ENCODE measurements around the gene FOXP1. TPM values are rescaled to one million over a fixed set of nuclear protein-coding genes. Genes with fewer than 3 reads are reported as not detected.

The FOXP1 gene
- total and polyA plus RNA-seq, 2 donors = 26.1 to 42.3 TPM

DNA sequence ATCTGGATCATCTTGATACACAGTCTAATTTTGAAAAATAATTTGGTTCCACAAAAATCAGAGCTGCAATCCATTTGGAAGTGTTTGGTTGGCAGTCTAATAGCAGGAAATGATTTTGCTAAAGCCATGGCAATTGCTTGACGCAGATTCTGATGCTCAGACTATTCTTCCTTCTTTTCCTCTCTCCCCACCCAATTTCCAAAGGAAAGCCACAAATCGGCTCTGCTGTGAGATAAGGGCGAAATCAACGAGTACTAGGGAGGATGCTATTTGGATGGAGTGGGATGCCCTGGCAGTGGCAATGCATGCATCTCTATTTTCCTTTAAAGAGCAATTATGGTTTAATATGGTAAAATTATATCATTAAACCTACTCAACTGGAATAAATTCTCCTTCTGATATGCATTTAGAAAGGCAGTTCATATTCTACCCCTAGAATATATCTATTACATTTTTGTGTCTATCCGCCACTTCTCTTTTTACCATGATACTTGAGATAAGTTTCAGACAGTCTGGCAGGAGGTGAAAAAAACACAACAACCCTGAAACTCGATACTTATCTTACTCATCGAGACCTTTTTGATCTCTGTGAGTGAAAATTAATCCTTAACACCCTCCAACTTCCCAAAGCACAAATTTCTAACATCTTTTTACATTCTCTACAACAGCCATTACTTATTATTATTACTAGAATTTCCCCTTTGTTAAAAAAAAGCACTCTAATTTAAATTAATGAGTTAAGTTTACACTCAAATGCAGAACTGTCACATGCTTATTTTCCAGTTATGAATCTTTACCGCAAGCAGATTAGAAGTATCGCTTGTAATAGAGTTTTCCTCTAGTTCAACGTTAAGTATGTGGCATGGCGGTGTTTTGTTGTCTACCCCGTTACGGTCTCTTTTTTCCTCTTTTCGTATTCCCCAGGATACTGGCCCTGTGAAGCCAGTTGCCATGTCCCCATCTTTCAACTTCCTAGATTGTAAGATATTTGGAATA is 433.3 kb downstream of the FOXP1 start:
- WGBS = 87% methylated on average over 14 of the region's 14 CpGs
- peaks cover 0 to 3% of the 10 kb centered on the region in 2 donors for H3K36me3 ChIP-seq (ENCODE audit: control insufficient read depth in 2 of 2, insufficient read depth in 2 of 2, low read length in 1 of 2)
- no peak for DNase-seq (ENCODE audit: low read depth in 6 of 9, low spot score in 9 of 9)
- peaks cover 0 to 15% of the 10 kb centered on the region in 2 donors for H3K4me1 ChIP-seq (ENCODE audit: control insufficient read depth in 2 of 2, insufficient read depth in 2 of 2, low read length in 2 of 2)
- H3K27ac ChIP-seq (ENCODE audit: low read depth in 1 of 2, low read length in 1 of 2) = no peak overlapping the region
- H3K27me3 ChIP-seq (ENCODE audit: control insufficient read depth in 2 of 2, insufficient read depth in 1 of 2, low read length in 1 of 2) = no peaks in the 10 kb centered on the region
- H3K4me3 ChIP-seq (ENCODE audit: low read length in 2 of 2) = no peak overlapping the region
- no peaks in the 10 kb centered on the region for H3K9me3 ChIP-seq (ENCODE audit: control insufficient read depth in 2 of 2, insufficient read depth in 1 of 2, low read length in 1 of 2)

DNA sequence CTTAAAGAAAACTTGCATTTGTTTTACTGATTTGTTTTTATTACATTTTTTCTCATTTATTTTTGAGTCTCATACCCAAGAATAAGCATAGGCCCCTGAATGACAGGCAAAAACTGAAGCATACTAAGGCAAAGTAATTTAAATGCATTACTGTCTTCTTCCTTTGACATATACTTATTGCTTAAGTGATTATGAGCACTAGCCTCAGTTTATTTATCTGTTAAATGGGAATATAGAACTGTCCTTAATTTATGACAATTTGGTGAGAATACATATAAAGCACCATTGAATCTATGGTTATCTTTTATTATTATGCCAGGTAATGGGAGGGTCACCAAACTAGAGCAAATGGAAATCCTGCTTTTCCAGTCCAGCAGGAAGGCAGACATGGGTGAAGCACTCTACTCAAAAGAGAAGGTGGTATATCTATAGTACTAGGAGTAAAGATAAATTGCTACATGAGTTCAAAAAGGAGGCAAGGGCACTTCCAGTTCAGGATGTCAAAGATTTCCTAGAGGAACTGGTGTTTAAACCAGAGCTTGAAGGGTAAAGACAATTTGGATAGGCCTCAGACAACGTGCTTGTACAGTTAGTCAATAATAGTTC is 435.0 kb downstream of the FOXP1 start:
- Histone ChIP-seq H3K4me1 (ENCODE audit: control insufficient read depth in 2 of 2, insufficient read depth in 2 of 2, low read length in 2 of 2) (peaks cover 0 to 15% of the 10 kb centered on the region in 2 donors), H3K27ac (ENCODE audit: low read depth in 1 of 2, low read length in 1 of 2) (no peak overlapping the region), H3K36me3 (ENCODE audit: control insufficient read depth in 2 of 2, insufficient read depth in 2 of 2, low read length in 1 of 2) (peaks cover 0 to 3% of the 10 kb centered on the region in 2 donors), H3K9me3 (ENCODE audit: control insufficient read depth in 2 of 2, insufficient read depth in 1 of 2, low read length in 1 of 2) (no peaks in the 10 kb centered on the region), H3K27me3 (ENCODE audit: control insufficient read depth in 2 of 2, insufficient read depth in 1 of 2, low read length in 1 of 2) (no peaks in the 10 kb centered on the region), H3K4me3 (ENCODE audit: low read length in 2 of 2) (no peak overlapping the region)
- whole genome bisulfite sequencing = 99% methylated on average over 1 of the region's 1 CpG
- no peak for DNase-seq (ENCODE audit: low read depth in 6 of 9, low spot score in 9 of 9)

DNA sequence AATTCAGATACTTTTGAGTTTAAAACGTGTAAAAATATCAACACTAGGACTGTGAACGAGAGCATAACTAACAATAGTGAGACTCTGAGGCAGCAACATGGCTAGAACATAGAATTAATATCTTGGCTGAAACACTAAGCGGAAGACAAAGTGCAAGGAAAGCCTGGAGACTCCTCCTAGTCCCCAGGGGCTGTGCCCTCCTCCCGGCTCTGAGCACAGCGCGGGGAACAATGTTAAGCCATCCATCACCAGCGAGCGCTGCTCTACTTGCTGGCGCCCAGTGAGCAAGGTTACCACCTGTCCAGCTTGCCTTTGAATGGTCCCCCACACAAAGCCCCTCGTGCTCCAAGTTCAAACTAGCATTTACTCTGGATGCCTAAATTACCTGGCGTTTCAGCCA is 436.9 kb downstream of the FOXP1 start:
- no peaks in the 10 kb centered on the region for H3K27me3 ChIP-seq (ENCODE audit: control insufficient read depth in 2 of 2, insufficient read depth in 1 of 2, low read length in 1 of 2)
- no peak for DNase-seq (ENCODE audit: low read depth in 6 of 9, low spot score in 9 of 9)
- whole genome bisulfite sequencing = 97% methylated on average over 11 of the region's 11 CpGs
- no peaks in the 10 kb centered on the region for H3K9me3 ChIP-seq (ENCODE audit: control insufficient read depth in 2 of 2, insufficient read depth in 1 of 2, low read length in 1 of 2)
- no peaks in the 10 kb centered on the region for H3K36me3 ChIP-seq (ENCODE audit: control insufficient read depth in 2 of 2, insufficient read depth in 2 of 2, low read length in 1 of 2)
- peaks cover 0 to 8% of the 10 kb centered on the region in 2 donors for H3K4me1 ChIP-seq (ENCODE audit: control insufficient read depth in 2 of 2, insufficient read depth in 2 of 2, low read length in 2 of 2)
- no peak overlapping the region for H3K27ac ChIP-seq (ENCODE audit: low read depth in 1 of 2, low read length in 1 of 2)
- no peak overlapping the region for H3K4me3 ChIP-seq (ENCODE audit: low read length in 2 of 2)

DNA sequence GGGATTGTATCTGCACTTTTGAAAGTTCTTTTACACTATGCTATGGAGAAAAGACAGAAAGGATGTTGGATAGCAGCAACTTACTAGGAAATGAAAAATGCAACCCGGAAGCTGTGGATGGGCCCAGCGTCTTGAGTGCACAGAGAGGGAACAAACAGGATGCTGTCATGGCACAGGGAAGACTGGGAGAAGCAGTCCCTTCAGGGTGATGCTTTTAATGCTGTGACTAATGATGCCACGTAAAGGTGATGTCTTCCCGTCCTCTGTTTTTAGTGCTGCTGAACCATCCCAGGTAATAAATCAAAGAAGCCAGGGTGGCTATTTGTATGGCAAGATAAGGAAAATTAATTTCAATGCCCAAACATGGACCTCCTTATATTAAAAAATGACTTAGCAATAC is 437.6 kb downstream of the FOXP1 start:
- H3K36me3 ChIP-seq (ENCODE audit: control insufficient read depth in 2 of 2, insufficient read depth in 2 of 2, low read length in 1 of 2) = no peaks in the 10 kb centered on the region
- 98% methylated on average over 4 of the region's 4 CpGs for WGBS
- no peak overlapping the region for H3K27ac ChIP-seq (ENCODE audit: low read depth in 1 of 2, low read length in 1 of 2)
- H3K27me3 ChIP-seq (ENCODE audit: control insufficient read depth in 2 of 2, insufficient read depth in 1 of 2, low read length in 1 of 2) = no peaks in the 10 kb centered on the region
- no peak for DNase-seq (ENCODE audit: low read depth in 6 of 9, low spot score in 9 of 9)
- H3K9me3 ChIP-seq (ENCODE audit: control insufficient read depth in 2 of 2, insufficient read depth in 1 of 2, low read length in 1 of 2) = no peaks in the 10 kb centered on the region
- no peak overlapping the region for H3K4me3 ChIP-seq (ENCODE audit: low read length in 2 of 2)
- peaks cover 0 to 8% of the 10 kb centered on the region in 2 donors for H3K4me1 ChIP-seq (ENCODE audit: control insufficient read depth in 2 of 2, insufficient read depth in 2 of 2, low read length in 2 of 2)

DNA sequence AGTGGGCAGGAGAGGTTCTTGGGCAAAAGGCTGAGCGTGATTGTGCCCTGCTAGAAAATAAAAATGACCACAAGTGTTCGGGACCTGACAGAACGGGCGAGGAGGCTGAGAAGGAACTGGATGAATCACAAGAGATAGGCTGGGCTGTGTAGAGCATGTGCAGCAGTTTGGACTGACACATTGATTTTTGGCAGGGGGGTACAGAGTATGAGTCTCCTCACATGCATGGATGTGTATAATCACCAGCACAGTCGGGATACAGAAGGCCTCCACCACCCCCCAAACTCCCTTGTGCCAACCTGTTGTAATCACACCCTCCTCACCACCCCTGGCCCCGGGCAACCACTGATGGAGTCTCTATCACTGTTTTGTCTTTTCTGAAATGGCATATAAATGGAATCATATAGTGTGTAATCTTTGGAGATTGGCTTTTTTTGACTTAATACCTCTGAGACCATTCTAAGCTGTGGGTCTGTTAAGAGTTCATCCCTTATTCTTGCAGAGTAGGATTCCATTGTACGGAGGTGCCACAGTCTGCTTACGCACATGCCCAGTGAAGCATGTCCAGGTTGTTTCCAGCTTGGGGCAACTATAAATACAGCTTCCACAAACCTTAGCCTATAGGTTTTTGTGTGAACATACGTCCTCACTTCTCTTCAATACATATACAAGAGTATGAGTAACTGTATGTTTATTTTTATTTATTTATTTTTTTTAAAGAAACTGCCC is 438.8 kb downstream of the FOXP1 start:
- no peak overlapping the region for H3K27ac ChIP-seq (ENCODE audit: low read depth in 1 of 2, low read length in 1 of 2)
- no peaks in the 10 kb centered on the region for H3K27me3 ChIP-seq (ENCODE audit: control insufficient read depth in 2 of 2, insufficient read depth in 1 of 2, low read length in 1 of 2)

DNA sequence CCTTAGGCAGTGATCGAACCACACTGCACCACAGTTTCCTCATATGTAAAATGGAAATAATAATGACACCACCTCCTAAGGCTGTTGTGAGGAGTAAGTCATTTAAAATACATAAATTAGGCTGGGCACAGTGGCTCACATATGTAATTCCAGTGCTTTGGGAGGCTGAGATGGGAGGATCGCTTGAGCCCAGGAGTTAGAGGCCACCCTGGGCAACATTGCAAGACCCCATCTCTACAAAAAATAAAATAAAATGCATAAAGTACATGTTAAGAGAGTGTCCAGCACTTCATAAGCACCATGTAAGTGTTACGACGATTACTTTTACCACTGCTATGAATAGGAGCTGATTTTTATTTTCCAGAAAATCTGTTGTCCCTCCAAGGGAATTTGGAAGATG is 440.0 kb downstream of the FOXP1 start:
- no peaks in the 10 kb centered on the region for H3K27me3 ChIP-seq (ENCODE audit: control insufficient read depth in 2 of 2, insufficient read depth in 1 of 2, low read length in 1 of 2)
- no peak overlapping the region for H3K4me3 ChIP-seq (ENCODE audit: low read length in 2 of 2)
- peaks cover 0 to 8% of the 10 kb centered on the region in 2 donors for H3K4me1 ChIP-seq (ENCODE audit: control insufficient read depth in 2 of 2, insufficient read depth in 2 of 2, low read length in 2 of 2)
- DNase-seq (ENCODE audit: low read depth in 6 of 9, low spot score in 9 of 9) = no peak
- H3K27ac ChIP-seq (ENCODE audit: low read depth in 1 of 2, low read length in 1 of 2) = no peak overlapping the region
- WGBS = over 99% methylated on average over 4 of the region's 4 CpGs
- no peaks in the 10 kb centered on the region for H3K36me3 ChIP-seq (ENCODE audit: control insufficient read depth in 2 of 2, insufficient read depth in 2 of 2, low read length in 1 of 2)
- H3K9me3 ChIP-seq (ENCODE audit: control insufficient read depth in 2 of 2, insufficient read depth in 1 of 2, low read length in 1 of 2) = no peaks in the 10 kb centered on the region

More for the DNA sequence above, 438.8 kb downstream of the FOXP1 start:
- H3K9me3 ChIP-seq (ENCODE audit: control insufficient read depth in 2 of 2, insufficient read depth in 1 of 2, low read length in 1 of 2) = no peaks in the 10 kb centered on the region
- WGBS = 90% methylated on average over 9 of the region's 9 CpGs
- no peaks in the 10 kb centered on the region for H3K36me3 ChIP-seq (ENCODE audit: control insufficient read depth in 2 of 2, insufficient read depth in 2 of 2, low read length in 1 of 2)
- no peak overlapping the region for H3K4me3 ChIP-seq (ENCODE audit: low read length in 2 of 2)
- no peak for DNase-seq (ENCODE audit: low read depth in 6 of 9, low spot score in 9 of 9)
- H3K4me1 ChIP-seq (ENCODE audit: control insufficient read depth in 2 of 2, insufficient read depth in 2 of 2, low read length in 2 of 2) = peaks cover 0 to 8% of the 10 kb centered on the region in 2 donors

DNA sequence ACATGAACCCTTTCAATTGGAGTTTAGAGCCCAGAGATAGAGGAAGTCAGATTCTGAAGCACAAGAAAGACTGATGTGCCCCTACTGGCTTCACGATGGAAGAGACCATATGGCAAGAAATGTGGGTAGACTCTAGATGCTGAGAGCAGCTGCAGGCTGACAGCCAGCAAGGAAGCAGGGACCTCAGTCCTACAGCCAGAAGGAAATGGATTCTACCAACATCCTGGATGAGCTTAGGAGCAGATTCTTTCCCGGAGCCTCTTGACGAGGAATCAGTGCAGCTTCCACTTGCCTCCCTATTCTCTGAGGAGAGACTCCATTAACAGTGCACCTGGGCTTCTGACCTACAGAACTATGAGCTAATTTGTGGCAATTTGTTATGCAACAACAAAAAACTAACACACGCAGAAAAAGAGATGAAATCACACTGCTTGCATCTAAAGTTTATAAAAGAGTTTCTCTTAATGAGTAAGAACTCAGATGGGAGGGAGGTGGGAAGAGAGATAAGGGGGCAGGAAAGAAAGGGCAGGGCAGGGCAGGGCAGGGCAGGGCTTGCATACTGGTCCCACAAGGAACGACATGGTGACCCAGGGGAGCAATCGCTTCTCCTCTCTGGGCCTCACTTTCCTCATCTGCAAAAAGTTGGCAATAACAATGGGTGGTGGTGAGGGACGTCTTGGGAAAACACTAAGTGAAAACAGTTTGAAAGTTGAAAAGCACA is 440.9 kb downstream of the FOXP1 start:
- Histone ChIP-seq H3K4me1 (ENCODE audit: control insufficient read depth in 2 of 2, insufficient read depth in 2 of 2, low read length in 2 of 2) (peaks cover 0 to 8% of the 10 kb centered on the region in 2 donors), H3K27ac (ENCODE audit: low read depth in 1 of 2, low read length in 1 of 2) (no peak overlapping the region), H3K27me3 (ENCODE audit: control insufficient read depth in 2 of 2, insufficient read depth in 1 of 2, low read length in 1 of 2) (no peaks in the 10 kb centered on the region), H3K9me3 (ENCODE audit: control insufficient read depth in 2 of 2, insufficient read depth in 1 of 2, low read length in 1 of 2) (no peaks in the 10 kb centered on the region), H3K36me3 (ENCODE audit: control insufficient read depth in 2 of 2, insufficient read depth in 2 of 2, low read length in 1 of 2) (no peaks in the 10 kb centered on the region), H3K4me3 (ENCODE audit: low read length in 2 of 2) (no peak overlapping the region)
- WGBS = 78% methylated on average over 7 of the region's 7 CpGs
- peak in 4 of 9 donors; percentile 34 to 67 (median 44) for DNase-seq (ENCODE audit: low read depth in 6 of 9, low spot score in 9 of 9)

DNA sequence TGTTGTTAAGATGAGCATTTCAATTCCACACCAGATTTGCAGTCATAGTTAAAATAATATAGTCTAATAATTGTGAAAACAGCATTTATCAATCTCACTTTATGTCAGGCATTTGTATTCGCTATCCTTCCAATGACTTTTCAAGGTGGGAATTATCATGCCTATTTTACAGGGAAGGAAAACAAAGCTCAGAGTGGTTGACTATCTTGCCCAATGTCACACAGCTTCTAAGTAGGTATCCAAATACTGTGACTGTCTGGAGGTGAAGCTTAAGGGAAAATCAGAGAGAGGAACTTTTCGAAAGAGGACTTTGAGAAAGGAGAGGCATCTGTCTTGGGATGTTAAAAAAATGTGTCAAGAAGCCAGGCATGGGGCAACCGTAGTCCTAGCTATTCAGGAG is 443.1 kb downstream of the FOXP1 start:
- WGBS = over 99% methylated on average over 3 of the region's 3 CpGs
- no peak for DNase-seq (ENCODE audit: low read depth in 6 of 9, low spot score in 9 of 9)

More for the DNA sequence above, 443.1 kb downstream of the FOXP1 start:
- H3K36me3 ChIP-seq (ENCODE audit: control insufficient read depth in 2 of 2, insufficient read depth in 2 of 2, low read length in 1 of 2) = no peaks in the 10 kb centered on the region
- no peaks in the 10 kb centered on the region for H3K27me3 ChIP-seq (ENCODE audit: control insufficient read depth in 2 of 2, insufficient read depth in 1 of 2, low read length in 1 of 2)
- H3K4me3 ChIP-seq (ENCODE audit: low read length in 2 of 2) = no peak overlapping the region
- H3K4me1 ChIP-seq (ENCODE audit: control insufficient read depth in 2 of 2, insufficient read depth in 2 of 2, low read length in 2 of 2) = peaks cover 0 to 8% of the 10 kb centered on the region in 2 donors
- H3K9me3 ChIP-seq (ENCODE audit: control insufficient read depth in 2 of 2, insufficient read depth in 1 of 2, low read length in 1 of 2) = no peaks in the 10 kb centered on the region
- H3K27ac ChIP-seq (ENCODE audit: low read depth in 1 of 2, low read length in 1 of 2) = no peak overlapping the region
